GM12874 (cell line): ENCODE data around the gene SLC66A2.

Experiments used
- CTCF ChIP-seq: IDR thresholded peaks from 2 replicates; pipeline ENCODE4 v1.5.1; 2011; ENCODE audit warnings: low read depth, mild to moderate bottlenecking, control low read depth, low read length, moderate library complexity; ENCODE audit not compliant: insufficient read depth

Gene SLC66A2

GRCh38 chr18:79887181-79888000 lies 64.1 kb downstream of the SLC66A2 start:
- TF ChIP-seq CTCF = no peak

GRCh38 chr18:79884963-79885728 lies 66.3 kb downstream of the SLC66A2 start:
- TF ChIP-seq CTCF = no peak

DNA sequence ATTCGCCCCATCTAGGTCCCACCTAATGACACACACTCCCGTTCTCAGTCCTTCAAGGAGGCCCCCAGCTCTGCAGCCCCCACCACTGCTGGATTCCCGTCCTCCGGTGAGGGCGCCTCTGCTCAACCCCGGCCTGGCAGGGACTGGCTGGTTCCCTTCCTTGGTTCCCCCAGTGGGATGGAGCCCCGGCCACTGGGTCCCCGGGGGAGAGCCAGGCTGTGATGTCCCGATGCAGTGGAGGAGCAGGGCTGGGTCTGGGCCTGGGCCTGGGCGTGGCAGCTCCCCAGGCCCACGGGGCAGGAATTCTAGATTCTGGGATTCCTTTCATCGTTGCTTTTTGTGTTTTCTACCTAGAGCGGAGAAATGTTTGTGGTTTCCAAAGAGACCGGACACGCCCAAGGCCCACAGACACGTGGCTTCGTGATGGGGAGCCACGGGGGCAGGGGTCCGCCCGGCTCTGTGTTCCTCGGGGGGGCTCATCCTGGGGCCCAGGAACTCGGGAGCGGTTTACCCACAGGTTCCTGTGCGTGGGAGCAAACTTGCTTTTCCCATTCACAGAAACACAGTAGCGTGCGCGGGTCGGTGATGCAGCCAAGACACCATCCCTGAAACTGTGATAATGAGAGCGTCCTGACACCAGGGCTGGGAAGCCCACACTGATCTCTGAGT lies 67.0 kb downstream of the SLC66A2 start:
- TF ChIP-seq CTCF = no peak

DNA sequence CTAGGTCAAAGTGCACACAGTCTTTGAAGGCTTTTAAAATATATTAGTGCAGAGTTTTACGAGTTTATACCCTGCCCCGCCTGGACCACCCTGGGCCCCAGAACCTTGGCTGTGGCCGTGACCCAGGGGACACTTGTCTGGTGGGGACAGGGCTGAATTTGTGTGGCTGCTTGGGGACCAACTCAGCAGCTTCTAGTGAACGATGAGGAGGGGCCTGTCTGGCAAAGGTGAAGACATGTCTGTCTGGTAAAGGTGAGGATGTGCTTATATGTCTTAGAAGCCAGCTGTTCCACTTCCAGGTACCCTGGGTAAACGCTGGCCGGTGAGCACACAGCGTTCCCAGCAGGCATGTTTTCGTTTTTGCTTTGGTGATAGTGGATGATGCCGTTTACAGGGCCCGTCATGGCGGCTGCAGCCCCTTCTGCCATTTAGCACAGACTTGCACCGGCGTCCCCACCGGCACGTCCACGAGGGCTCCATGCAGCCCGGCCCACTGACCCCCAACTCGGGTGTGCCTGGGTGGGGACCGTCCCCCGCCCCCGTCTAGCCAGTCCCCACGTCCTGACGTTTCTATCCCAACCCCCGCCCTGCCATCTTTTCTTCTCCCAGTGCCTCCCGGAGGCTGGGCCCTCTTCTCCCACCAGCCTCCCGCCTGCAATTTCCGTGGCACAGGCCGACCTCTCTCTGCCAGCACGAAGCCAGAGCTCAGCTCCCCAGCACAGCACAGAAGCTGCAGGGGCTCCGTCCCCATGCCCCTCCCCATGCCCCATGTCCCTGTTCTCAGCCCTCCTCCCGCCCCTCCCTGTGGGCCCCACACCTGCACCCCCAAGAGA lies 67.8 kb downstream of the SLC66A2 start:
- no peak for TF ChIP-seq CTCF

GRCh38 chr18:79882522-79883241 lies 68.8 kb downstream of the SLC66A2 start:
- TF ChIP-seq CTCF = no peak

GRCh38 chr18:79881695-79882094 lies 69.8 kb downstream of the SLC66A2 start:
- TF ChIP-seq CTCF = no peak
